CD4-positive, alpha-beta T cell treated with Interleukin-4 for 4 hours (primary cell): ENCODE data around the gene SIK1.
"Not testable (repeated sequence)": the region's sequence is repeated elsewhere in the genome, so short reads cannot be mapped to it uniquely, and the experiment has no call there.

Experiments used
- DNase-seq: peaks from one replicate; pipeline ENCODE4 v3.0.0-alpha.2; 2020

Gene SIK1

DNA sequence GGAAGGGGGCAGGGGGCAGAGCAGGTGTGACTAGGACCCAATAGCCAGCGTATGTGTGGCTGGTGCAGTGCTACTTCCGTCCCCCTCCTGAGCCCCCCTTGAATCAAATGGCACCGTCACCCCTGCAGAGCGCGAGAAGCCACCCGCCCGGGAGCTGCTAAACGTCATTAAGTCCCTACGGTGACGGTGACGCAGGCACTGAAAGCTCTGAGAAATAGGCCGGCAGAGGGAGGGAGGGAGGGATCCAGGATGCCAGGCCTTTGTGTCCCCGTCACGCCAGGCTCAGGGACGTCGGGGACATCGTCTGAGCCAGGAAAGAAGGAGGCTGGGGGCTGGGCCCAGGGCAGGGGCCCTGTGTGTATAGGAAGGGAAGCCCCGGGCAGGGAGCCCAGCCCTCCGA, 43.6 kb downstream of the SIK1 start:
- DNase-seq, result not testable (repeated sequence)

DNA sequence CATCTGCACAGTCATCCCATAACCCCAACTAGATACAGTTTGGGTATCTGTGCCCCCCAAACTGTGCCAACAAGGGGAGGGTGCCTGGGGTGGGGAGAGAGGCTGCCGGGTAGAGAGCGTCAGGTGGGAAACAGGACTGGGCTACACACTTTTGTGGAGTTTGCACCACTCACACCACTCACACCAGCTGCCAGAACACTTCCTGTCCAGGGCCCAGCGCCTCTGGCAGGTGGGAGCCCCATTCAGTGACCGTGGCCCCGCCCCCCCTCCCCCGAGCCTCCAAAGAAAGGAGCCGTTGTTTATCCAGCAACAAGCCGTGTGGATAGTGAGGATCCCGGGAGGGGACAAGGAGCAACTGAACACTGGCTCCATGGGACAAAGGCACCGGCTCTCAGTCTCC, 44.0 kb downstream of the SIK1 start:
- DNase-seq, result not testable (repeated sequence)

DNA sequence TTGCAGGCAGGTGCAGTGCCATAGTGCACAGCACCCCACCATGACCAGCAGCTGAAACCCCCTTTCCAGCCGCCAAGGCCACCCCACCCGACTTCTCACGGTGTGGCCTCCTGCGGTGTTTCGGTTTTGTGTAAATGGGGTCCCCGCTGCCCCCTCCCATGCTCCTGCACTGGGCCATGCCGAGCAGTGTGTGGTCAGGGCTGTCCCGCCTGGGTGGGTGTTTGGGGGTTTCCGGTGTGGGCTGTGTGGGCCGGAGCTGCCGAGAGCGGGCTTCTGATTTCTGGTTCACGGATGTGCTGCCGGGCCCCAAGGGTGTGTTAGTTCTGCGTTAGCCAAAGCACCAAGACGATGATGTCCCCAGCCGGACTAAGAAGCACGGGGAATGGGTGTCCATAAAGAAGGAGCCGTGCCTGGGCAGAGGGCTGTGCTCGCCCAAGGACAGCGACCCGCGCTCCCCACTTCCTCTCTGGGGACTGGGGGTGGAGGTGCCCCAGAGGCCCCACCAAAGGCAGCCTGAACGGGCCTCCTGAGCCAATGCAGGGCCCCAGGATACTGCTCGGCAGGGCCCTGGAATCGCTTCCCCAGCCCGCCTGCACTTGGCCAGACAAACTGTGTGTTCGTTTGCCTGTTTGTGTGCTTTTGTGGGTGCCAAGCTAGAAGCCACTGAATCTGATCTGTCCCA, 45.9 kb downstream of the SIK1 start:
- DNase-seq, result not testable (repeated sequence)

DNA sequence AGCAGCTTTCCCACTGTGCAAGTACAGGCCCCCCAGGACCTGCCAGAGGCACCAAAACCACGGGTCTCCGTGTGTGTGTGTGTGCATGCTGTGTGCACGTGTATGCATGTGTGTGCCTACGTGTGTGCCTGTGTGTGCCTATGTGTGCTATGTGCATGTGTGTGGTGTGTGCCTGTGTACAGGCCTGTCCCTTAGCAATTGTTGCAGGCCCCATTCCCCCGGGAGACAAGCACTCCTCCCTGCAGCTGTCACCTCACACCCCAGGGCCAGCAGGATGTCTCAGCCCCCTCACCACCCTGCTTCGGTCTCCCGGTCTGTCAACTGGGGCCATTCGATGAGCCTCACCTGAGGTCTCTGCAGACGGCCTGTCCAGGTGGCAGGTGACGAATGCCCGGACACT, 46.6 kb downstream of the SIK1 start:
- not testable (repeated sequence) for DNase-seq

DNA sequence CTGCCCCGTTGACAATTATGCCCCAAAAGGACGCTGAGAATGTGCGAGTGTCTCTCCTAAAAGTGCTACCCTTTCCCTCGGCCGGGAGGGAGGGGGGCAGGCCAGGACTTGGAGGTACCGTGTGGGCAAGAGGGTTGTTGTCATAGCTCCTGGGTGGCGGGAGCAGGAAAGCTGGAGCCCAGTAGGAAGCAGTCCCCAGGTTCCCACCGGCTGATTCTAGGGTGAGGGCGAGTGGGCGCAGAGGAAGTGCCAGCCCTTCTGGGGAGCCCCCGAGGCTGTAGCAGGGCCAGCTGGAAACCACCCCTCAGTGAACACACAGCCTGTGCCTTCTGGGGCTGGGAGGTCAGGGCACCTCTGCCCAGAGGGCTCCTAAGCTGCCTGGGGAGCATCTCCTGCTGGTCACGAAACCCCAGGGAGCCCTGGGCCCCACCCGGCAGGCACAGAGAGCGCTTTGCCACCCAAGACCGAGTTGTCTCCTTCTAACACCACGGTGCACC, 47.3 kb downstream of the SIK1 start:
- DNase-seq, result not testable (repeated sequence)

DNA sequence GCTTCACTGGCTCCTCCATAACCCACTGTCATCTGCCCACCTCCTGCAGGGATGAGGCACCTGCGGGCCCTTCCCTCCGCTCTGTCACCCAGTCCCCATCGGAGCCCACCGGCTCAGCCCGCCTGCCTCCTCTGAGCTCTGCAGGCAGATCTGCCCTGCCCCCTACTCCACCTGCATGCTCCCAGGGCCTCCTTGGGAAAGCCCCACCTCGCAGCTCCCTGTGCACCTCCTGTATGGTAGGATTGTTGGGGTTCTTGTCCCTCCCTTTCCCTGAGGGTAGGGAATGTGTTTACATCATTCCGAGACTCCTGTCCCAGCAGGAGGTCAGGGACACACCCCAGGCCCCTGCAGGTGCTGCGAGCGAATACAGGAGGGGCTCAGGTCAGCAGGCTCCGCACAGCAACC, 50.5 kb downstream of the SIK1 start:
- no peak for DNase-seq

DNA sequence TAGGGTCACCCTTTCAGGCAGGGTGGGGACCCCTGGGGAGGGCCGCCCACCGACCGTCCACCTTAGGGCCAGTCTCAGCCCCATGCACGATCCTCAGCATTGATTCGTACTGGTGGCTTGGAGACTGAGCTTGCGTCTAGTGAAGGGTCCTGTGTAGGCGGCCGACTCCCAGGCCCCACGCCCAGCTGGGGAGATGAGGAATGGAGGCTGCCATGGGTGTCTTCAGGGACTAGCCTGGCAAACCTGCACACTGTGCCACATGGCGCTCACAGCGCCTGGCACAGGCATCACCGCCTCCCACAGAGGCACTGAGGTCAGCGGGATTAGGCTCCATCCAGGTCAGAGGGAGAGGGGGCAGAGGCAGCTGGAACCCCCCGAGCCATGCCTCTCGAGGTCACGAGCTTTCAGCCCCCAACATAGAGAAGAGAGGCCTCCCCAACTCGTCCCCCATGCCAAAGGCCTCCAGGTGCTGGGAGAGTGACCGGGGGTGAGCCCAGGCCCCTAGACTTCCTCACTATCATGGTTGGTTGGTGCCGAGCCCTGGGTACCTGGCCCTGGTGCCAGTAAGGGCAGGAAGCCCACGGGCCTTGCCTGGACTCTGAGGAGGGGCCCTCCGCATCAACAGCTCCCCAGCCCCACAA, 51.0 kb downstream of the SIK1 start:
- DNase-seq, result no peak

DNA sequence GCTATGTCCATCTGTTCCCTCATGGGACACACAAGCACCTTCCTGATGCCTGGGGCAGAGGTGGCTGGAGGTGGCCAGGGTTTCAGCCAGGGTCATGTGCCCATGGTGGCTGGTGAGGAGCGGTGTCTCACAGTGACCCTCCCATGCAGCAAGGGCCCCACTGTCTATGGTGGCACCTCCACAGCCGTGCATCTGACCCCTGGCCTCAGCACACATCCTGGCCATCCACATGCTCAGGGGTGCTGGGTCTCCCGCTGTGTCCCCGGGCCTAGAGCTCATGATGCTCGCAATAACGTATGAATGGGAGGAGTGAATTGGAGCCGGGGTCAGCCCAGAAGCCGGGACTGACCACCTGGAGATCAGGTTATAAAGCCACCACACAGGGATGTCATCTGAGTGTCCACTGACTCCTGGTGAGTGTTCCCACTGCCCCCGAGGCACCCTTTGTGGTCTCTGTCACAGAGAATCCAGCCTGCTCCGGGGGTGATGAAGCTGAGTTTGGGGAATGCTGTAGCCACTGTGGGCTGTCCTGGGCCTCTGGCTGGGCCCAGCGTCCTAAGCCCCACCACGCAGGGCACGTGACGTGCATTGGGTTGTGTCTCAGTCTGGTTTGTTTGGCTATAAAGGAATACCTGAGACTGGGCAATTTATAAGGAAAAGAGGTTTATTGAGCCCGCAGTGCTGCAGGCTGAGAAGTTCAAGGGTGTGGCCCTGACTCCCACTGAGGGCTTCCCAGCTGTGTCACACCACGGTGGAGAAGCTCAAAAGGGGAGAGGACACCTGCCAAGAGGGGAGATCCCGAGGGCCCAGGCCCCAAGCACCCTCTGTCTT, 51.7 kb downstream of the SIK1 start:
- no peak for DNase-seq

DNA sequence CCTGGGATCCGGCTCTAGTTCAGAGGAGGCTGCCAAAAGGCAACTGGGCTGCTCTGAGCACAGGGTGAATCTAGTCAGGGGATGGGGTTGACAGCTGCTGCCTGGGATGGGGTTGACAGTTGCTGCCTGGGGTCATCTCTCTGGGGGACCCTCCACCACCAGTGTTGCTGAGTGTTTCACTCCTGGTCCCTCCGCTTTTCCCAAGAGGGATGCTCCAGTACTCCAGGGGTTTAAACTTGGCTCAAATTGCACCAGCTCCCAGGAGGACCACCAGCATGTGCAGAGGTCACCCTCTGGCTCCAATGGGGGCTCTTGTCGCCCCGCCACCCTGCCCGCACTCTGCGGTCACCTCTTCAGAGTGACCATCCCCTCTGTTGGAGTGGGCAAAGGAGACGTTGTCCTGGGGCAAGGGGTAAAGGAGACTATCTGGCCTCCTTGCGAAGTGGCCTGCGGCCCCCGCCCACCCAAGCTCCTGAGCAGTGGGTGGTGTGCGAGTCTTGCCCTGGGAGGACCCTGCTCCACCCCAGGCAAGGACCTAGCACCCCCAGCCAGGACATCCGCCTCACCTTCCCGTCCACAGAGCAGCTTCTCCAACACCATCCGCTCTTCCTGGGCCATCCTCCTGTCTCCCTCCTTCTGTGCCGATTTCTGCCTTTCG, 52.6 kb downstream of the SIK1 start:
- no peak for DNase-seq

DNA sequence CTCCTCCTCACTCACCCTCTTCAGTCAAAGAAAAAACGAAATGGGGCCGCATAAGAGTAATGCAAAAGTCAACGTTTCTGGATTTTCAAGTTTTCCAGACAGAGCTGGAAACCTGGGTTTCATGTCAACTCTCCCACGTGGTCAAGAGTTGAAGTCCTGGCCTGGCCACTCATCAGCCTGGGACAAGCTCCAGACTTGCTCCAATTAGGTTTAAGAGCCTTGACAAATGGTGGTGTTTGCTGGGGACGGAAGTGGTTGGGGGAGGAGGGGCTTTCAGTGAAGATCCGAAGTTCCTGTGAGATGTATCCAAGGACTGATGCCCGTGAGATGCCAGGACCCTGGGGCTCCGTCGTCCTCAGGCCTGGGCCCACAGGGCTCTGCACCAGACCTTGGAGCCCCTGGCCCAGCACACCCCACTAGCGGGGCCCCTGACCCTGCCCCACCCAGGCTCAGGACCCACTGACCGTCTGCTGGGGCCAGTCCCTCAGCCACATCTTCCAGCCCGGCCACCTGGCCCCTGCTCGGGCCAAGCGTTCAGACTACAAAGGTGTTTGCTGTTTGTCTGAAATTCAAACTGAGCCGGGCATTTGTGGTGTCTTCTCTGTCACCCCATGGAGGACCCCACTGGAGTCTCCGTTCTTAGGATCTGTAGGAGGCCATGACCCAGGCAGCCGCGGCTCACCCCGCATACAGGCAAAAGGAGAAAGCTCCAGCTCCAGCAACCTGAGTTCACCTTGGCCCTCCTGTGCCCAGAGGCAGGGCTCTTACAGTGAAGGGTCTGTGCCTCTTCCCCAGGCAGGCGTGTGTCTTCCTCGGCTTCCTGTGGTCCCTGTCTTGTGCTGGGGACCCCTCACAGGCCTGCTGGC, 53.3 kb downstream of the SIK1 start:
- DNase-seq, result no peak

DNA sequence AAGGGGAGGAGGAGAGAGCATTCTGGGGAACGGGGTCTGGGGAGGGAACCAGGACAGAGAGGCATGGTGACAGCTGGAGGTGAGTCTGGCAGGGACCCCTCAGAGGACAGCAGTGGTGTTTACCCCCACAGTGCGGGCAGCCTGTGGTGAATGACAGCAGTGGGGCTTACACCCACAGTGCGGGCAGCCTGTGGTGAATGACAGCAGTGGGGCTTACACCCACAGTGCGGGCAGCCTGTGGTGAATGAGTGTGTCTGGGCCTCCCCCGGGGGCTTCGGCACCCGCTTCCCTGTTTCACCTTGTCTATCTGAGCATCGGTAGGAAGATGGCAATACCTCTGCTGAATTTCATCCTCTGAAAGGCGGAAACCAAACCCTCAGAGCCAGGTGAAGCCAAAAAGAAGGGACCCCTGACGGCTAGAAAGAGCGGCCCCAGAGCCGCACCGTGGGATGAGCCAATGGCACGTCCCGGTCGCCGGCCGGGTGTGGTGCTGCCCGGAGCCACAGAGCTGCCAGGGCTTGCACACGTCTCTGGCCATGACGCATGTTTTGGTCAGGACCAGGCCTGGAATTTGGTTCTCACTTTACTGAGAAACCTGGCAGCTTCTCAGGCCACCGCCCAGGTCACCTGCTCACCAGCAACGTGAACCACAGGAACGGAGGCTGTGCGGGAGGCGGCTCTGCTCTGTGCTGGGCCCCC, 54.1 kb downstream of the SIK1 start:
- DNase-seq, result no peak

DNA sequence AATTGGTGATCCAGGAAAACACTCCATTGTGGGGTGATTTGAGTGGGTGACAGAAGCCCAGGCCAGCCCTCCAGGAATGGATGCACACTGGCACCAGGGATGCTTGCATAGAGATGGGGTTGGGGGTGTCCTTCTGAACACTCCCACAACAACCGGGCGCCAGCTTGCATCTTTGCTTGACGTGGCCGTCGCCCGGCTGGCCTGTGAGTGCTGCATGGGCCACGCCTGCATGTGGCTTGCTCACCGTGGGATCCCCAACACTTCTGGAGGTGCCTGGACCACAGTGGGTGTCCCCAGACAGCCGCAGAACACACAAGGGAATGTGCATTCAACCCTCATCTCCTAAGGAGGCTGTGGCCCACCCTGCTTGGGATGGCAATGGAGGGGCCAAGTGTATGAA, 55.1 kb downstream of the SIK1 start:
- DNase-seq, result no peak

DNA sequence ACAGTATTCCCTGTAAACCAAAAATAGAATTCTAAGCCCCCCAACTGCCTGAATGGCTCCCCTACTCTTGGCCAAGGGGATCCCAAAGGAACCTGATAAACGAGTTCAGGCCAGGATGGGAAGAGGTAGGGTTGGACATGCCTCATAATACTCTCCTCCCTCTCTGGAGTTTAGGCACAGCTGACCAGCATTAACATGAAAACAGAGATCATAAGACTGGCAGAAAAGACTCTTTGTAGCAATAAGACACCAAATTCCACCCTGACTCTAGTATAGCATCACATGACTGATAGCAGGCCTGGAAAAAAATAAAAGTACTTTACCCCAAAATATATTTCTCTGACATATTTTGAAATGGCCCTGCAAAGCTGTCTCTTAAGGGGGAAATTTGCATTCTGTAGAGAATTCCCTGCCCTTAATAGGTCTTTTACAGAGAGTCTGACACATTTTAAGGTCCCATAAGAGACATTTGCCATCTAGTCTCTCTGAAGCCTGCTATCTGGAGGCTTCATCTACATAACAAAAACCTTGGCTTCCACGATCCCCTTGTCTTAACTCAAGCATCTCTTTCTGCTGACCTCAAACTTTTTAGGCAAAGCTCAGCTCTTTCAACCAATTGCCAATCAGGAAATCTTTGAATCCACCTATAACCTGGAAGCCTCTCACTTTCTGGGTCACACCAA, 55.9 kb downstream of the SIK1 start:
- DNase-seq, result no peak

DNA sequence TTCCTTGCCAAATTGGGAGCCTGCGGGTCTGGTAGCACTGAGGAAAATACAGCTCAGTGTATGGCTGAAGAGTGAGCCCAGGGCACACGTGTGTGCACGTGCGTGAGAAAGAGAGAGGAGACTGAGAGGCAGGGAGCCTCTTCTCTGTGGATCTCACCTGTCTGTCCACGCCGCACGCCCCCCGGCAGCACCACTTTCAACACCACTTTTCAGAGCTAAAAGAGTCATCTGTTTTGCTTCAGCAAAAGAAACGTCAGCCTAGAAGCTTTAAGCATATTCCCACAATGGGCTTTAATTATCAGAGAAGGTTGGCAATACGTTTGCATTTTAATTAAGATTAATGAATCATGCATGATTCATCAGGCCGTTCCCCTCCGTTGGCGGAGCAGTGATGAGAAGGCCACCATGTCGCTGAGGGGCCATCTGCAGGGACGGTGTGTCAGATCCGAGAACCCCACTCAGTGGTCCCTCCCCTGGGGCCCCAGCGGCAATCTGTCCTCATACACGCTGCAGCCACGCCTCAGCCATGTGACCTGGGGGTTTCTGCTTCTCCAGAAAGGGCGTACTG, 56.8 kb downstream of the SIK1 start:
- DNase-seq, result no peak

DNA sequence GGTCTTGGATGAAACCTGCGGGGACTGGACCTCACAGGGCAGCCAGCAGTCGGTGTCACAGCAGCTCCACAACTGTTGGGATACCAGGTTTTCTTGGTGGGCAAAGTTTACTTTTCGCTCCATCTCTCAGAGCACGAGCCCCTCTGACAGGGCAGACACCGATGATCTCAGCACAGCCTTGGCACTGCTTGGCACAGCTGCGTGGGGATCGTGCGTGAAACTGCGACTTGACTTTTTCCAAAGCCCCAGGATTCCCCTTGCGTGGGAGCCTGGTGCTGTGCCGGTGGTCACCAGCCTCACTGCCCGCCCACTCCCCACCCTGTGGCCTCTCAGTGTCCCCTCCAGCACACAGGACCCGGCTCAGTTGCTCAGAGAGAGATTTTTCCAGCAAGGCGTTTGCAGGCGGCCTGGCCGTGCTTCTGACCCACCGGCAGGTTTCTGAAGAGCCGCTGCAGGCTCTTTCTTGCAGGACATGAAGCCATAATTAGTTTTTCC, 57.3 kb downstream of the SIK1 start:
- no peak for DNase-seq

DNA sequence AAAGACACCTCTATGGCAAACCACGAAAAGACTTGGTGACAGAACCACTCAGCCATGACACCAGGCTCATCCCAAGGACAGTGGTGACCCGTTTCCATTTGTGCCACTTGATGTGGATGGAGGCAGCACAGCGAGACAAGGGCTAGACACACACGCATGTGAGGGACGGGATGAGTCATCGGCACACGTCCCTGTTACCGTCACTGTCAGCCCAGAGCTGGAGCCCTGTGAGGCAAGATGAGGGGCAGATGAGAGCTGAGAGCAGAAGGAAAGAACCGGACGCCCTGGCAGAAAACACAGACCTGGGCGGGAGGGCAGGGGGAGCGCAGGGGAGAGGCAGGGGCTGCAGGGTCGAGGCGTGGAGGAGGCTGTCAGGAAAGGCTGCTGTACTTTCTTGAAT, 57.8 kb downstream of the SIK1 start:
- no peak for DNase-seq

DNA sequence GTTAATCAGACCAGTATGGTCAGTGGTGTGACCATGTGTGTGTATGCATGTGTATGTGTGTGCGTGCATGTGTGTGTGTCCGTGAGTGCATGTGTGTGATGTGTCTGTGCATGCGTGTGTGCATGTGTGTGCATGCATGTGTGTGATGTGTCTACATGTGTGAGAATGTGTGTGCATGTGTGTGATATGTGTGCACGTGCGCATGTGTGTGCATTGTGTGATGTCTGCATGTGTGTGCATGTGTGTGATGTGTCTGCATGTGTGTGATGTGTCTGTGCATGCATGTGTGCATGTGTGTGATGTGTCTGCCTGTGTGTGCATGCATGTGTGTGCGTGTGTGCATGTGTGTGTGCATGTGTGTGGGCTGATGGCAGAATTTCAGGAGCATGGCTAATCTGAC, 58.2 kb downstream of the SIK1 start:
- DNase-seq, result no peak

DNA sequence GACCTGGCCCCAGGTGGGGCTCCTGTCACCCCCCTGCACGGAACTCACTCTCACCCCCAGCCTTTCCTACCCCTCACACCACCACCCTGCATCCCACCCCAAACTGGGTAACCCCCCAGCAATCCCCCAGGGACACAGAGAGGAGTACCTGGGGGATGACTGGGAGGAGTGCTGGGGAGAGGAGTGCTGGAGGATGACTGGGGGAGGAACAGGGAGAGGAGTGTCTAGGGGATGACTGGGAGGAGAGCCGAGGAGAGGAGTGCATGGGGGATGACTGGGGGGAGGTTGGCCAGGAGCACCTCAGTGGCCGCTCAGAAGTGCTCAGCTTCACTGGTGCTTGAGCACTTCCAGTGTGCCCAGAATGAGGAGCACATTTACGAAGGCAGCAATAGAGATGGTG, 59.1 kb downstream of the SIK1 start:
- DNase-seq, result no peak

DNA sequence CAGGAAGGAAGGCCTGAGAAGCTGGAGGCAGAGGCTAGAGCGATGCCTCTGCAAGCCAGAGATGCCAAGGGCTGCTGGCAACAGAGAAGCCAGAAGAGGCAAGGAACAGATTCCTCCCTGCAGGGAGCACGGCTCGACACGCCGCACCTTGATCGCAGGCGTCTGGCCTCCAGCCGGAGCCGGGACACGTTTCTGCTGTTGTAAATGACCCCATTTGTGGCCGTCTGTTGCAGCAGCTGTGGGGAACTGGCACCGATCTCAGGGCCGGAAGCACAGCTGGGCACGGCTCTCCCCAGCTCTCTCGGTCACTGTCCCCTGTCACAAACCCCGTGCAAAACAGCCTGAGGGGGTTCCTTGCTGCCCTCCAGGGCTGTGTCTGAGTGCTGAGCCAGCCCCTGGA, 59.6 kb downstream of the SIK1 start:
- no peak for DNase-seq

DNA sequence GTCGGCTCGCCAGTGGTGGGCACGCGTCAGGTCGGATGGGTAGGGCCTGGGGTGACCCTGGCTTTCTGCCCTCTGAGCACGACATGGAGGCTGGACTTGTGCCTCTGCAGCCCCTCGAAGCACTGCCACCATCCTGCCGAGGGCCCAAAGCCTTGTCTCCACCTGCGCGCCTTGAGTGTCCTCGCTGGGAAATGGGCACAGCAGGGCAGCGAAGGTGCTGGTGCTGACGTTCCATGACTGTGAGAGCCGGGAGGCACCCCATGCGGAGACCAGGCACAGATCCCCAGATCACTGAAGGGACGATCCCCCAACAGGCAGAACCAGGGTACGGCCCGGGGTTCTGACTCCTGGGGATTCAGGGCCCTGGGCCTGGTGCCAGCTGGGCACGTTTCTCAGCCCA, 60.3 kb downstream of the SIK1 start:
- DNase-seq, result no peak
